Smooth muscle cell (in vitro differentiated cells): ENCODE measurements around the gene GPR158. TPM values are rescaled to one million over a fixed set of nuclear protein-coding genes. Genes with fewer than 3 reads are reported as not detected.

ENCODE experiments used
- DNase-seq: peaks from one replicate; lab custom pipeline; 2025; ENCODE audit not compliant: unreplicated experiment; lab: John Stamatoyannopoulos, UW
- H2AFZ ChIP-seq: fragments of 200-600 bp; sonication (generic); 2 replicates; pipeline ENCODE4 v1.6.0; 2016; ENCODE audit warnings: antibody characterized with exemption, low read depth, mild to moderate bottlenecking
- H3F3A ChIP-seq: fragments of 200-600 bp; sonication (generic); 2 replicates; pipeline ENCODE4 v1.6.0; 2017; ENCODE audit warnings: antibody characterized with exemption, low read depth
- H3K27ac ChIP-seq: fragments of 200-600 bp; sonication (generic); 2 replicates; pipeline ENCODE4 v1.5.1; 2016; ENCODE audit warnings: low read depth, mild to moderate bottlenecking
- H3K27me3 ChIP-seq: fragments of 200-600 bp; sonication (generic); 2 replicates; pipeline ENCODE4 v1.6.1; 2016; ENCODE audit warnings: low read depth, mild to moderate bottlenecking
- H3K36me3 ChIP-seq: fragments of 200-600 bp; sonication (generic); 2 replicates; pipeline ENCODE4 v1.5.1; 2016; ENCODE audit warnings: low read depth
- H3K4me1 ChIP-seq: fragments of 200-600 bp; sonication (generic); 2 replicates; pipeline ENCODE4 v1.5.1; 2016; ENCODE audit warnings: low read depth
- H3K4me2 ChIP-seq: fragments of 200-600 bp; sonication (generic); 2 replicates; pipeline ENCODE4 v1.6.0; 2016; ENCODE audit warnings: mild to moderate bottlenecking
- H3K4me3 ChIP-seq: fragments of 200-600 bp; sonication (generic); 2 replicates; pipeline ENCODE4 v1.5.1; 2016; ENCODE audit warnings: mild to moderate bottlenecking
- H3K79me2 ChIP-seq: fragments of 200-600 bp; sonication (generic); 2 replicates; pipeline ENCODE4 v1.6.0; 2016; ENCODE audit warnings: low read depth, mild to moderate bottlenecking
- H3K9ac ChIP-seq: fragments of 200-600 bp; sonication (generic); 2 replicates; pipeline ENCODE4 v1.6.0; 2016; ENCODE audit warnings: low read depth
- H3K9me3 ChIP-seq: fragments of 200-600 bp; sonication (generic); replicated peaks from 2 replicates; pipeline ENCODE4 v1.5.1; 2016; ENCODE audit warnings: low read depth
- H4K20me1 ChIP-seq: fragments of 200-600 bp; sonication (generic); 2 replicates; pipeline ENCODE4 v1.6.0; 2016; ENCODE audit warnings: low read depth
- WGBS: methylation state at CpG from one replicate; pipeline ENCODE4 v1.1.7; 2016; ENCODE audit warnings: low lambda C conversion rate; 5-methylcytosine and 5-hydroxymethylcytosine counted together
- polyA plus RNA-seq: library from polyadenylated mRNA; unstranded; fragments of >200 nt; fragmentation: Nextera tagmentation; extraction: Ambion mirVana; gene quantifications from 2 replicates; pipeline ENCODE4 v1.2.1, GENCODE V29; 2016
- total RNA-seq: library from RNA; depleted of rRNA; stranded (reverse); fragments of >200 nt; gene quantifications from 2 replicates; pipeline ENCODE4 v1.2.3, GENCODE V29; 2014
- TF ChIP-seq, protein P1 (sequence below): fragments of 200-600 bp; sonication (generic); IDR thresholded peaks from 2 replicates; pipeline ENCODE4 v1.5.1; 2017; ENCODE audit warnings: borderline replicate concordance, mild to moderate bottlenecking, antibody characterized with exemption; ENCODE audit not compliant: insufficient read depth, poor library complexity, severe bottlenecking

Gene GPR158
- total and polyA plus RNA-seq, 2 experiments from 2014 or later = 1.5 to 5.5 TPM

- Histone ChIP-seq H3K4me1 (no peaks in the 10 kb centered on the region), H3K4me2 (no peak overlapping the region), H2AFZ (no peak overlapping the region), H3K4me3 (no peak overlapping the region), H3K9ac (no peak overlapping the region), H4K20me1 (no peaks in the 10 kb centered on the region), H3F3A (no peaks in the 10 kb centered on the region), H3K27ac (no peak overlapping the region), H3K9me3 (no peaks in the 10 kb centered on the region), H3K27me3 (no peaks in the 10 kb centered on the region), H3K36me3 (no peaks in the 10 kb centered on the region), H3K79me2 (no peaks in the 10 kb centered on the region)
- no peak for DNase-seq
- 81% methylated on average over 1 of the region's 1 CpG for WGBS
- TF ChIP-seq, protein P1, sequence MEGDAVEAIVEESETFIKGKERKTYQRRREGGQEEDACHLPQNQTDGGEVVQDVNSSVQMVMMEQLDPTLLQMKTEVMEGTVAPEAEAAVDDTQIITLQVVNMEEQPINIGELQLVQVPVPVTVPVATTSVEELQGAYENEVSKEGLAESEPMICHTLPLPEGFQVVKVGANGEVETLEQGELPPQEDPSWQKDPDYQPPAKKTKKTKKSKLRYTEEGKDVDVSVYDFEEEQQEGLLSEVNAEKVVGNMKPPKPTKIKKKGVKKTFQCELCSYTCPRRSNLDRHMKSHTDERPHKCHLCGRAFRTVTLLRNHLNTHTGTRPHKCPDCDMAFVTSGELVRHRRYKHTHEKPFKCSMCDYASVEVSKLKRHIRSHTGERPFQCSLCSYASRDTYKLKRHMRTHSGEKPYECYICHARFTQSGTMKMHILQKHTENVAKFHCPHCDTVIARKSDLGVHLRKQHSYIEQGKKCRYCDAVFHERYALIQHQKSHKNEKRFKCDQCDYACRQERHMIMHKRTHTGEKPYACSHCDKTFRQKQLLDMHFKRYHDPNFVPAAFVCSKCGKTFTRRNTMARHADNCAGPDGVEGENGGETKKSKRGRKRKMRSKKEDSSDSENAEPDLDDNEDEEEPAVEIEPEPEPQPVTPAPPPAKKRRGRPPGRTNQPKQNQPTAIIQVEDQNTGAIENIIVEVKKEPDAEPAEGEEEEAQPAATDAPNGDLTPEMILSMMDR = no peak
These were observed 266.5 kb downstream of the GPR158 start for GRCh38 chr10:25441270-25441669.

- DNase-seq = no peak
- Histone ChIP-seq H2AFZ (no peak overlapping the region), H3K79me2 (no peaks in the 10 kb centered on the region), H3K27ac (no peak overlapping the region), H3F3A (no peaks in the 10 kb centered on the region), H3K4me1 (no peaks in the 10 kb centered on the region), H3K4me3 (no peak overlapping the region), H4K20me1 (no peaks in the 10 kb centered on the region), H3K4me2 (no peak overlapping the region), H3K27me3 (no peaks in the 10 kb centered on the region), H3K36me3 (no peaks in the 10 kb centered on the region), H3K9me3 (no peaks in the 10 kb centered on the region), H3K9ac (no peak overlapping the region)
- 96% methylated on average over 6 of the region's 6 CpGs for WGBS
- TF ChIP-seq, protein P1 = no peak
These were observed 269.5 kb downstream of the GPR158 start for GRCh38 chr10:25444266-25444665.

- DNase-seq = no peak
- Histone ChIP-seq H3F3A (no peaks in the 10 kb centered on the region), H4K20me1 (no peaks in the 10 kb centered on the region), H3K9ac (no peak overlapping the region), H3K36me3 (no peaks in the 10 kb centered on the region), H3K4me1 (no peaks in the 10 kb centered on the region), H2AFZ (no peak overlapping the region), H3K27me3 (no peaks in the 10 kb centered on the region), H3K4me2 (no peak overlapping the region), H3K4me3 (no peak overlapping the region), H3K9me3 (peaks cover 9% of the 10 kb centered on the region), H3K27ac (no peak overlapping the region), H3K79me2 (no peaks in the 10 kb centered on the region)
- TF ChIP-seq, protein P1 = no peak
- 75% methylated on average over 4 of the region's 4 CpGs for WGBS
These were observed 276.6 kb downstream of the GPR158 start for GRCh38 chr10:25451401-25451800.

DNA sequence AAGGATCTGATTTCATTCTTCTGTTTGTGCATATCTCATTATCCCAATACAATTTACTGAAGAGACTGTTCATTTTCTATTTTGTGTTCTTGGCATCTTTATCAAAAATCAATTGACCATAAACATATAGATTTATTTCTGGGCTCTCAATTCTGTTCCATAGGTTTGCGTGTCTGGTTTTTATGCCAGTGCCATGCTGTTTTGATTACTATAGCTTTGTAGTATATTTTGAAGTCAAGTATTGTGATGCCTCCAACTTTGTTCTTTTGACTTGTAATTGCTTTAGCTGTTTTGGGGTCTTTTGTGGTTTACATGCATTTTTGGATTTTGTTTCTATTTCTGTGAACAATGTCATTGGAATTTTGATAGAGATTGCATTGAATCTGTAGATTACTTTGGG lies 278.8 kb downstream of the GPR158 start:
- no peaks in the 10 kb centered on the region for H3K4me1 ChIP-seq
- H3K36me3 ChIP-seq = no peaks in the 10 kb centered on the region
- H3K27ac ChIP-seq = no peak overlapping the region
- peaks cover 9% of the 10 kb centered on the region for H3K9me3 ChIP-seq
- no peak overlapping the region for H2AFZ ChIP-seq
- H3K4me3 ChIP-seq = no peak overlapping the region
- H3F3A ChIP-seq = no peaks in the 10 kb centered on the region
- H4K20me1 ChIP-seq = no peaks in the 10 kb centered on the region
- no peak overlapping the region for H3K4me2 ChIP-seq
- no peaks in the 10 kb centered on the region for H3K27me3 ChIP-seq
- 98% methylated on average over 1 of the region's 1 CpG for WGBS
- TF ChIP-seq, protein P1 = no peak
- H3K79me2 ChIP-seq = no peaks in the 10 kb centered on the region
- H3K9ac ChIP-seq = no peak overlapping the region
- no peak for DNase-seq
